CD4-positive, alpha-beta memory T cell (primary cell): Measurements from ENCODE around the gene PARS2. TPM values are rescaled to one million over a fixed set of nuclear protein-coding genes. Genes with fewer than 3 reads are reported as not detected.

Experiments used
- CTCF ChIA-PET: fragments of 350-600 bp; sonication (Branson Sonifier 250); formaldehyde crosslinking; loops from one replicate; lab custom pipeline; 2021; ENCODE audit warnings: inconsistent platforms; ENCODE audit not compliant: partially characterized antibody; lab: Charles Lee
- POLR2A ChIA-PET: fragments of 350-600 bp; sonication (Branson Sonifier 250); formaldehyde crosslinking; loops from one replicate; lab custom pipeline; 2021; ENCODE audit not compliant: partially characterized antibody; lab: Charles Lee
- DNase-seq, 5 donors: peaks; one replicate each; pipeline versions ENCODE4 v3.0.0 to v3.0.0-alpha.2; 2020 to 2022; ENCODE audit warnings: mixed read lengths in 1 of 5
- H3K27ac ChIP-seq: one replicate; pipeline ENCODE4 v1.7.0; 2013; ENCODE audit warnings: low read depth, low read length
- H3K27me3 ChIP-seq: 2 replicates; pipeline ENCODE4 v1.7.0; 2013; ENCODE audit warnings: mild to moderate bottlenecking, low read length, moderate library complexity; ENCODE audit not compliant: insufficient read depth
- H3K36me3 ChIP-seq: 2 replicates; pipeline ENCODE4 v1.7.0; 2013; ENCODE audit warnings: mild to moderate bottlenecking, low read length, moderate library complexity; ENCODE audit not compliant: insufficient read depth
- H3K4me1 ChIP-seq: 2 replicates; pipeline ENCODE4 v1.7.0; 2013; ENCODE audit warnings: mild to moderate bottlenecking, low read length, moderate library complexity; ENCODE audit not compliant: insufficient read depth
- H3K4me3 ChIP-seq, 2 donors: one replicate each; pipeline ENCODE4 v1.7.0; 2013; ENCODE audit warnings: low read length in 2 of 2, mild to moderate bottlenecking in 1 of 2
- H3K9me3 ChIP-seq, 2 donors: one replicate each; pipeline ENCODE4 v1.7.0; 2013; ENCODE audit warnings: low read length in 2 of 2, control low read depth in 1 of 2; ENCODE audit not compliant: control insufficient read depth in 1 of 2
- H3K27ac Mint-ChIP-seq, 7 donors: one replicate each; pipeline ENCODE4 v1.8.0; 2020 to 2021; ENCODE audit warnings: mixed read lengths in 7 of 7, mild to moderate bottlenecking in 6 of 7, inconsistent platforms in 3 of 7, moderate library complexity in 3 of 7
- H3K27me3 Mint-ChIP-seq, 2 donors: one replicate each; pipeline ENCODE4 v1.8.0; 2020 to 2021; ENCODE audit warnings: mixed read lengths in 2 of 2
- H3K36me3 Mint-ChIP-seq, 2 donors: one replicate each; pipeline ENCODE4 v1.8.0; 2020 to 2021; ENCODE audit warnings: mixed read lengths in 2 of 2, inconsistent platforms in 1 of 2, mild to moderate bottlenecking in 1 of 2
- H3K4me1 Mint-ChIP-seq, 4 donors: one replicate each; pipeline ENCODE4 v1.8.0; 2020 to 2021; ENCODE audit warnings: mixed read lengths in 4 of 4, mild to moderate bottlenecking in 1 of 4
- H3K4me3 Mint-ChIP-seq, 8 donors: one replicate each; pipeline ENCODE4 v1.8.0; 2020 to 2021; ENCODE audit warnings: mixed read lengths in 8 of 8, mild to moderate bottlenecking in 7 of 8, moderate library complexity in 6 of 8, inconsistent platforms in 3 of 8
- H3K9me3 Mint-ChIP-seq, 8 donors: one replicate each; pipeline ENCODE4 v1.8.0; 2020 to 2021; ENCODE audit warnings: mixed read lengths in 8 of 8, mild to moderate bottlenecking in 5 of 8, inconsistent platforms in 3 of 8, moderate library complexity in 1 of 8
- intact Hi-C: fragments of 100-400 bp; cut with micrococcal nuclease; formaldehyde crosslinking; loops from one replicate; pipeline ENCODE4 v1.15.1; 2023
- polyA plus RNA-seq, 2 donors: library from polyadenylated mRNA; unstranded; fragments of 300-500 nt; fragmentation: Illumina TruSeq; gene quantifications; one replicate each; pipeline ENCODE4 v1.2.3, GENCODE V29; 2021
- total RNA-seq, 2 experiments: library from RNA; stranded (reverse); gene quantifications; one replicate each; pipeline ENCODE4 v1.2.3, GENCODE V29; 2021

Gene PARS2
- total and polyA plus RNA-seq, 4 experiments from 2014 or later: 0.42 to 6.0 (median 4.5) TPM

GRCh38 chr1:54792686-54793282 is 28.5 kb upstream of the PARS2 start:
- Histone ChIP-seq H3K4me1 (no peaks in the 10 kb centered on the region), H3K9me3 (peaks cover 0 to 4% of the 10 kb centered on the region in 2 donors), H3K4me3 (no peak overlapping the region), H3K27me3 (no peaks in the 10 kb centered on the region), H3K27ac (no peak overlapping the region), H3K36me3 (peaks cover 10% of the 10 kb centered on the region)
- Mint-ChIP-seq H3K27ac (no peak overlapping the region), H3K27me3 (no peaks in the 10 kb centered on the region), H3K4me1 (peaks cover 4 to 31% (median 19%) of the 10 kb centered on the region in 4 donors), H3K4me3 (no peak overlapping the region), H3K36me3 (peaks cover 55 to 71% of the 10 kb centered on the region in 2 donors), H3K9me3 (peaks cover 0 to 10% (median 0%) of the 10 kb centered on the region in 8 donors)
- intact Hi-C loops: no loop called here
- CTCF ChIA-PET: interaction anchor here (1.1 to 3.5 kb wide), 5 partner anchors 9 to 21 kb away, joined by 4 to 19 read pairs (median 4); partner anchors contain the start of gene TTC22
- POLR2A ChIA-PET: interaction anchor here (1.8 kb wide), 1 partner anchor 8 kb away, joined by 4 read pairs; no protein-coding TSS in a partner anchor
- DNase-seq: no peak

GRCh38 chr1:54791880-54792522 is 27.7 kb upstream of the PARS2 start:
- H3K4me3 ChIP-seq: no peak overlapping the region
- H3K9me3 Mint-ChIP-seq: peaks cover 0 to 10% (median 0%) of the 10 kb centered on the region in 8 donors
- ChIA-PET CTCF (interaction anchor here (1.1 to 3.5 kb wide), 5 partner anchors 9 to 20 kb away, joined by 4 to 19 read pairs (median 4); partner anchors contain the start of gene TTC22), POLR2A (interaction anchor here (1.8 kb wide), 1 partner anchor 9 kb away, joined by 4 read pairs; no protein-coding TSS in a partner anchor)
- no peaks in the 10 kb centered on the region for H3K27me3 ChIP-seq
- no peak overlapping the region for H3K27ac Mint-ChIP-seq
- no peaks in the 10 kb centered on the region for H3K27me3 Mint-ChIP-seq
- peaks cover 0 to 4% of the 10 kb centered on the region in 2 donors for H3K9me3 ChIP-seq
- H3K4me1 ChIP-seq: no peaks in the 10 kb centered on the region
- H3K36me3 Mint-ChIP-seq: peaks cover 59 to 72% of the 10 kb centered on the region in 2 donors
- no peak overlapping the region for H3K4me3 Mint-ChIP-seq
- intact Hi-C loops: no loop called here
- DNase-seq: no peak
- H3K36me3 ChIP-seq: peaks cover 15% of the 10 kb centered on the region
- H3K27ac ChIP-seq: no peak overlapping the region
- H3K4me1 Mint-ChIP-seq: peaks cover 2 to 26% (median 14%) of the 10 kb centered on the region in 4 donors

GRCh38 chr1:54788459-54788858 is 24.1 kb upstream of the PARS2 start:
- Mint-ChIP-seq H3K4me1 (peaks cover 0 to 6% (median 2%) of the 10 kb centered on the region in 4 donors), H3K9me3 (peaks cover 0 to 10% (median 0%) of the 10 kb centered on the region in 8 donors), H3K36me3 (peaks cover 50 to 64% of the 10 kb centered on the region in 2 donors), H3K4me3 (no peak overlapping the region), H3K27ac (peak overlapping the region in 2 of 7 donors; percentile 36 to 83), H3K27me3 (no peaks in the 10 kb centered on the region)
- H3K36me3 ChIP-seq: peaks cover 32% of the 10 kb centered on the region
- CTCF ChIA-PET: interaction anchor here (1.1 to 2.2 kb wide), 3 partner anchors 12 to 21 kb away, joined by 3 to 7 read pairs (median 5); partner anchors contain the start of gene TTC22
- no peaks in the 10 kb centered on the region for H3K4me1 ChIP-seq
- no peaks in the 10 kb centered on the region for H3K27me3 ChIP-seq
- no peak for DNase-seq
- H3K27ac ChIP-seq: no peak overlapping the region
- H3K4me3 ChIP-seq: no peak overlapping the region
- POLR2A ChIA-PET: interaction anchor here (0.7 kb wide), 1 partner anchor 12 kb away, joined by 3 read pairs; no protein-coding TSS in a partner anchor
- peaks cover 0 to 4% of the 10 kb centered on the region in 2 donors for H3K9me3 ChIP-seq
- intact Hi-C loops: no loop called here

- Histone ChIP-seq H3K36me3 (peaks cover 28% of the 10 kb centered on the region), H3K27ac (no peak overlapping the region), H3K4me1 (no peaks in the 10 kb centered on the region), H3K9me3 (peaks cover 0 to 4% of the 10 kb centered on the region in 2 donors), H3K4me3 (no peak overlapping the region), H3K27me3 (no peaks in the 10 kb centered on the region)
- Mint-ChIP-seq H3K36me3 (peaks cover 51 to 66% of the 10 kb centered on the region in 2 donors), H3K27ac (peak overlapping the region in 1 of 7 donors; percentile 55), H3K4me3 (no peak overlapping the region), H3K27me3 (no peaks in the 10 kb centered on the region), H3K9me3 (peaks cover 0 to 9% (median 0%) of the 10 kb centered on the region in 8 donors), H3K4me1 (peaks cover 0 to 6% (median 3%) of the 10 kb centered on the region in 4 donors)
- POLR2A ChIA-PET: no interaction called here
- CTCF ChIA-PET: no interaction called here
- intact Hi-C loops: no loop called here
- no peak for DNase-seq
Measured at GRCh38 chr1:54787604-54788003, 23.3 kb upstream of the PARS2 start.

- Mint-ChIP-seq H3K27me3 (no peaks in the 10 kb centered on the region), H3K36me3 (peaks cover 48 to 64% of the 10 kb centered on the region in 2 donors), H3K9me3 (peaks cover 0 to 1% (median 0%) of the 10 kb centered on the region in 8 donors), H3K4me3 (no peak overlapping the region), H3K4me1 (peaks cover 0 to 6% (median 3%) of the 10 kb centered on the region in 4 donors), H3K27ac (peak overlapping the region in 2 of 7 donors; percentile 81 to 84)
- H3K9me3 ChIP-seq: peaks cover 0 to under 1% of the 10 kb centered on the region in 2 donors
- H3K27me3 ChIP-seq: no peaks in the 10 kb centered on the region
- no peak for DNase-seq
- ChIA-PET CTCF (no interaction called here), POLR2A (no interaction called here)
- H3K4me3 ChIP-seq: no peak overlapping the region
- intact Hi-C loops: no loop called here
- peaks cover 33% of the 10 kb centered on the region for H3K36me3 ChIP-seq
- H3K27ac ChIP-seq: no peak overlapping the region
- H3K4me1 ChIP-seq: no peaks in the 10 kb centered on the region
Measured at GRCh38 chr1:54786778-54787177, 22.5 kb upstream of the PARS2 start.

DNA sequence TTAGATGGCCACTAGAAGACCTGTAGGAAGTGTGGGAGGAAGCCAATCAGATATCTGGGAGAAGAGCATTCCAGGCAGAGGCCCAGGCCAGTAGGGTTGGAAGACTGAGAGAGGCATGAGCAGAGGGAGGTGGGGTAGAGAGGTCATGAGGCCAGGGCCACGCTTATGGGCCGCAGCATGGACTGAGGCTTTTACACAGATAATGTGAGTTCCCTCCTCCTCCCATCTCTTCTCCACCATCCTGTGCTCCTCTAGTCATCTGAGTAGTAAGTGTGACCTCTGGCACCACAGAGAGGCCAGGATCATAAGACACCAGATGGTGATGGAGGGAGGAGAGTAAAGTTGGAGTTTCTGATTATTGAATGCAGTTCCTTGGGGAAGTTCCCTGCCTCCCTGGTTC is 19.7 kb upstream of the PARS2 start:
- intact Hi-C loops: no loop called here
- Mint-ChIP-seq H3K27ac (no peak overlapping the region), H3K9me3 (no peaks in the 10 kb centered on the region), H3K4me1 (peaks cover 0 to 5% (median 2%) of the 10 kb centered on the region in 4 donors), H3K27me3 (no peaks in the 10 kb centered on the region), H3K36me3 (peaks cover 42 to 63% of the 10 kb centered on the region in 2 donors), H3K4me3 (no peak overlapping the region)
- Histone ChIP-seq H3K36me3 (peaks cover 33% of the 10 kb centered on the region), H3K4me1 (no peaks in the 10 kb centered on the region), H3K27ac (no peak overlapping the region), H3K9me3 (no peaks in the 10 kb centered on the region), H3K27me3 (no peaks in the 10 kb centered on the region), H3K4me3 (no peak overlapping the region)
- ChIA-PET POLR2A (no interaction called here), CTCF (interaction anchor here (1.0 kb wide), 1 partner anchor 17 kb away, joined by 3 read pairs; the partner anchor contains the start of gene TTC22)
- DNase-seq: no peak

GRCh38 chr1:54782588-54782987 is 18.3 kb upstream of the PARS2 start:
- Histone ChIP-seq H3K27me3 (no peaks in the 10 kb centered on the region), H3K4me1 (no peaks in the 10 kb centered on the region), H3K9me3 (no peaks in the 10 kb centered on the region), H3K4me3 (no peak overlapping the region), H3K36me3 (peaks cover 33% of the 10 kb centered on the region), H3K27ac (no peak overlapping the region)
- CTCF ChIA-PET: no interaction called here
- POLR2A ChIA-PET: no interaction called here
- DNase-seq: no peak
- Mint-ChIP-seq H3K4me3 (no peak overlapping the region), H3K27ac (peak overlapping the region in 4 of 7 donors; percentile 6 to 75 (median 20)), H3K36me3 (peaks cover 46 to 61% of the 10 kb centered on the region in 2 donors), H3K9me3 (no peaks in the 10 kb centered on the region), H3K27me3 (no peaks in the 10 kb centered on the region), H3K4me1 (peaks cover 0 to 7% (median 2%) of the 10 kb centered on the region in 4 donors)
- intact Hi-C loops: no loop called here
